ENCODE data around the gene ZNF302. TPM values are rescaled to one million over a fixed set of nuclear protein-coding genes. Genes with fewer than 3 reads are reported as not detected.
A peak's percentile ranks its signal among the peaks of the same experiment; 100 is the strongest.
"Not testable (repeated sequence)": the region's sequence is repeated elsewhere in the genome, so short reads cannot be mapped to it uniquely, and the experiment has no call there.

ZNF302 gene
- total and polyA plus RNA-seq, 2 experiments from 2014 or later = 16.6 to 27.4 TPM

DNA sequence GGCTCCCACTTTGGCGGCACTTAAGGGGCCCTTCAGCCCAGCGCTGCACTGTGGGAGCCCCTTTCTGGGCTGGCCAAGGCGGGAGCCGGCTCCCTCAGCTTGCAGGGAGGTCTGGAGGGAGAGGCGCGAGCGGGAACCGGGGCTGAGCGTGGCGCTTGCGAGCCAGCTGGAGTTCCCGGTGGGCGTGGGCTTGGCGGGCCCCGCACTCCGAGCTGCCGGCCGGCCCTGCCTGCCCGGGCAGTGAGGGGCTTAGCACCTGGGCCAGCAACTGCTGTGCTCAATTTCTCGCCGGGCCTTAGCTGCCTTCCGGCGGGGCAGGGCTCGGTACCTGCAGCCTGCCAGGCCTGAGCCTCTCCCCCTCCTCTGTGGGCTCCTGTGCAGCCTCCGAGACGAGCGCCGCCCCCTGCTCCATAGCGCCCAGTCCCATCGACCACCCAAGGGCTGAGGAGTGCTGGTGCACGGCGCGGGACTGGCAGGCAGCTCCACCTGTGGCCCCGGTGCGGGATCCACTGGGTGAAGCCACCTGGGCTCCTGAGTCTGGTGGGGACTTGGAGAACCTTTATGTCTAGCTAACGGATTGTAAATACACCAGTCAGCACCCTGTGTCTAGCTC, 9.3 kb upstream of the ZNF302 start:
- not testable (repeated sequence) for H3K36me3 Mint-ChIP-seq (ENCODE audit: low read depth); H3K27ac ChIP-seq (ENCODE audit: low read depth); H3K79me2 ChIP-seq (replicated peaks; ENCODE audit: insufficient read depth); H3K27ac Mint-ChIP-seq; H3K9me2 ChIP-seq (ENCODE audit: insufficient read depth); DNase-seq (ENCODE audit: low spot score); H3F3A ChIP-seq (replicated peaks; ENCODE audit: low read depth); H3K36me3 ChIP-seq (ENCODE audit: insufficient read depth); H3K9me3 Mint-ChIP-seq; H3K27me3 ChIP-seq (ENCODE audit: insufficient read depth); H3K27me3 Mint-ChIP-seq (ENCODE audit: insufficient read depth, low read depth, poor library complexity); H3K4me3 Mint-ChIP-seq; H3K4me1 ChIP-seq (ENCODE audit: insufficient read depth); H3K4me3 ChIP-seq; H2AFZ ChIP-seq; H4K20me1 ChIP-seq (replicated peaks; ENCODE audit: insufficient read depth)
- H3K4me2 ChIP-seq = peak overlapping the region; percentile 55; the same call in 1 of the 2 replicates
- peak; percentile 27 for ATAC-seq
- H3K4me1 Mint-ChIP-seq = peaks cover 17% of the 10 kb centered on the region

- H3K36me3 Mint-ChIP-seq (ENCODE audit: low read depth); H3K9me2 ChIP-seq (ENCODE audit: insufficient read depth); H3K27ac Mint-ChIP-seq; H3K4me1 ChIP-seq (ENCODE audit: insufficient read depth); H3K36me3 ChIP-seq (ENCODE audit: insufficient read depth); H3K4me3 ChIP-seq; H3K79me2 ChIP-seq (replicated peaks; ENCODE audit: insufficient read depth); H3K27me3 ChIP-seq (ENCODE audit: insufficient read depth); H3K4me3 Mint-ChIP-seq; H3K4me2 ChIP-seq; H3F3A ChIP-seq (replicated peaks; ENCODE audit: low read depth); H3K27me3 Mint-ChIP-seq (ENCODE audit: insufficient read depth, low read depth, poor library complexity); H4K20me1 ChIP-seq (replicated peaks; ENCODE audit: insufficient read depth); H3K9me3 Mint-ChIP-seq; DNase-seq (ENCODE audit: low spot score); ATAC-seq; H3K27ac ChIP-seq (ENCODE audit: low read depth); H2AFZ ChIP-seq: not testable (repeated sequence)
- peaks cover 15% of the 10 kb centered on the region for H3K4me1 Mint-ChIP-seq
These were observed 8.8 kb upstream of the ZNF302 start for GRCh38 chr19:34668690-34669089.

DNA sequence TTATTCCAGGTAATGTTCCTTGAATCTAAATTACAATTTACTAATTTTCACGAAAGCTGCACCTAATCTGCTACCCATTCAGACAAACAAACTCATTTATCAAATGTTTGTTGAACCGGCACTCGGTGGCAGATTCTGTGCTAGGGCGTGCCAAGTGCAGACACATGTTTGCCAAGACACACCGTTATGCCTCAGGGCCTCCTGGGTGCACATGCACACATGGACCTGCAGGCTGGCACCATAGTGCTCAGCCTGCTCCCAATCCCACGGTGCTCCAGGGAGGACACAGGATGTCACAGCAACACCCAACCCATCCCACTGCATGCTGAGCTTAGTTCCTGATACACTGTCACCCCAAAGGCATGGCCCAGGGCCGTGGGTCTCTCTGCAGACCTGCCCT, 8.2 kb upstream of the ZNF302 start:
- H3K9me2 ChIP-seq (ENCODE audit: insufficient read depth) = no peaks in the 10 kb centered on the region
- no peaks in the 10 kb centered on the region for H4K20me1 ChIP-seq (replicated peaks; ENCODE audit: insufficient read depth)
- H3K27ac ChIP-seq (ENCODE audit: low read depth) = no peak overlapping the region
- Mint-ChIP-seq H3K4me1 (peaks cover 15% of the 10 kb centered on the region), H3K9me3 (no peaks in the 10 kb centered on the region), H3K4me3 (no peak overlapping the region), H3K27me3 (ENCODE audit: insufficient read depth, low read depth, poor library complexity) (peaks cover 8% of the 10 kb centered on the region), H3K27ac (no peak overlapping the region), H3K36me3 (ENCODE audit: low read depth) (no peaks in the 10 kb centered on the region; the same call in 2 of the 3 replicates)
- ATAC-seq (no peak), DNase-seq (ENCODE audit: low spot score) (no peak)
- no peak overlapping the region for H2AFZ ChIP-seq
- H3K27me3 ChIP-seq (ENCODE audit: insufficient read depth) = peaks cover 8% of the 10 kb centered on the region; the same call in 1 of the 2 replicates
- H3K4me2 ChIP-seq = no peak overlapping the region
- no peaks in the 10 kb centered on the region for H3K79me2 ChIP-seq (replicated peaks; ENCODE audit: insufficient read depth)
- no peaks in the 10 kb centered on the region for H3F3A ChIP-seq (replicated peaks; ENCODE audit: low read depth)
- no peak overlapping the region for H3K4me3 ChIP-seq
- no peaks in the 10 kb centered on the region; the same call in 1 of the 2 replicates for H3K4me1 ChIP-seq (ENCODE audit: insufficient read depth)
- H3K36me3 ChIP-seq (ENCODE audit: insufficient read depth) = no peaks in the 10 kb centered on the region
- TF ChIP-seq CTCF (conservative IDR thresholded peaks at IDR 0.05; ENCODE audit: low read depth in 2 of 2) (no peak), ZNF462 (CRISPR knock-in tag; IDR thresholded peaks at IDR 0.05) (no peak), CREB1 (CRISPR knock-in tag; IDR thresholded peaks at IDR 0.05; ENCODE audit: low read depth) (no peak), JUNB (IDR thresholded peaks at IDR 0.05; ENCODE audit: unreplicated experiment) (no peak), ETS1 (IDR thresholded peaks at IDR 0.05) (no peak), ZNF114 (CRISPR knock-in tag; IDR thresholded peaks at IDR 0.05) (no peak), STAT1 (IDR thresholded peaks at IDR 0.05; ENCODE audit: unreplicated experiment) (no peak), EZH2 (IDR thresholded peaks at IDR 0.05; ENCODE audit: low read depth, unreplicated experiment) (no peak)
